IMR-90 (cell line): ENCODE measurements around the gene GATA5. TPM values are rescaled to one million over a fixed set of nuclear protein-coding genes. Genes with fewer than 3 reads are reported as not detected.

Experiments
- ATAC-seq: fragments of 200-7000 bp; cut with Tn5 transposase; 2 replicates; pipeline ENCODE4 v1.9.1; 2020; ENCODE audit warnings: low read depth, mild to moderate bottlenecking, moderate library complexity
- BruUV-seq: library from RNA; stranded (reverse); fragments of 400-500 nt; replicated peaks from 2 replicates; lab custom pipeline; 2021; lab: Mats Ljungman, UMichigan
- CTCF ChIA-PET: fragments of 300-600 bp; formaldehyde crosslinking; extraction: SDS; loops from one replicate; lab custom pipeline; 2021; ENCODE audit warnings: antibody characterized with exemption; lab: Yijun Ruan, JAX
- POLR2A ChIA-PET: fragments of 300-600 bp; sonication (Branson Sonifier 250); formaldehyde crosslinking; loops from one replicate; lab custom pipeline; 2022; ENCODE audit warnings: antibody characterized with exemption; ENCODE audit not compliant: unreplicated experiment; lab: Charles Lee
- DNase-seq: peaks from one replicate; pipeline ENCODE4 v3.0.0; 2013
- H2AFZ ChIP-seq: replicated peaks from 2 replicates; pipeline ENCODE3; 2013; ENCODE audit warnings: low read length, mild to moderate bottlenecking; ENCODE audit not compliant: poor library complexity
- H2AK5ac ChIP-seq: 2 replicates; pipeline ENCODE4 v1.6.1; 2013; ENCODE audit warnings: low read depth, low read length, inconsistent platforms
- H2AK9ac ChIP-seq: replicated peaks from 2 replicates; pipeline ENCODE3; 2013; ENCODE audit warnings: mild to moderate bottlenecking, low read depth, low read length, moderate library complexity; ENCODE audit not compliant: poor library complexity
- H2BK120ac ChIP-seq: 2 replicates; pipeline ENCODE4 v1.6.1; 2013; ENCODE audit warnings: low read depth, low read length, inconsistent platforms
- H2BK15ac ChIP-seq: 3 replicates; pipeline ENCODE4 v1.6.1; 2013; ENCODE audit warnings: low read depth, low read length, inconsistent platforms
- H2BK20ac ChIP-seq: 2 replicates; pipeline ENCODE4 v1.6.1; 2013; ENCODE audit warnings: low read depth, mild to moderate bottlenecking, inconsistent platforms, low read length, moderate library complexity
- H2BK5ac ChIP-seq: 2 replicates; pipeline ENCODE4 v1.6.1; 2013; ENCODE audit warnings: mild to moderate bottlenecking, low read depth, low read length, inconsistent platforms; ENCODE audit not compliant: poor library complexity, severe bottlenecking
- H3K14ac ChIP-seq: replicated peaks from 2 replicates; pipeline ENCODE4 v1.6.1; 2013; ENCODE audit warnings: low read depth, low read length, inconsistent platforms
- H3K18ac ChIP-seq: 2 replicates; pipeline ENCODE4 v1.6.1; 2013; ENCODE audit warnings: low read depth, low read length, control low read depth
- H3K23ac ChIP-seq: 2 replicates; pipeline ENCODE4 v1.6.1; 2013; ENCODE audit warnings: low read depth, low read length, inconsistent platforms
- H3K27ac ChIP-seq: 2 replicates; pipeline ENCODE4 v1.5.1; 2013; ENCODE audit warnings: mild to moderate bottlenecking, control low read depth, low read length; ENCODE audit not compliant: insufficient read depth
- H3K27me3 ChIP-seq: 2 replicates; pipeline ENCODE4 v1.6.1; 2013; ENCODE audit warnings: low read length; ENCODE audit not compliant: control insufficient read depth, insufficient read depth
- H3K36me3 ChIP-seq: 2 replicates; pipeline ENCODE4 v1.6.1; 2013; ENCODE audit warnings: low read length, mixed read lengths; ENCODE audit not compliant: control insufficient read depth, insufficient read depth
- H3K4ac ChIP-seq: 2 replicates; pipeline ENCODE4 v1.6.1; 2013; ENCODE audit warnings: low read depth, low read length, inconsistent platforms
- H3K4me1 ChIP-seq: 2 replicates; pipeline ENCODE4 v1.6.1; 2013; ENCODE audit warnings: low read length, mixed read lengths; ENCODE audit not compliant: control insufficient read depth, insufficient read depth
- H3K4me2 ChIP-seq: 2 replicates; pipeline ENCODE4 v1.6.1; 2013; ENCODE audit warnings: low read depth, mild to moderate bottlenecking, control low read depth, low read length, moderate library complexity
- H3K4me3 ChIP-seq: 2 replicates; pipeline ENCODE4 v1.5.1; 2013; ENCODE audit warnings: low read depth, mild to moderate bottlenecking, control low read depth, low read length, moderate library complexity; ENCODE audit not compliant: insufficient read depth
- H3K56ac ChIP-seq: 2 replicates; pipeline ENCODE4 v1.6.1; 2013; ENCODE audit warnings: low read length, inconsistent platforms; ENCODE audit not compliant: insufficient read depth; ENCODE audit errors: extremely low read depth
- H3K79me1 ChIP-seq, 2 experiments: 2 replicates each; pipeline ENCODE4 v1.6.1; 2013; ENCODE audit warnings: low read length in 2 of 2, inconsistent platforms in 1 of 2, low read depth in 1 of 2
- H3K9ac ChIP-seq: 2 replicates; pipeline ENCODE4 v1.6.1; 2013; ENCODE audit warnings: low read depth, low read length, control low read depth
- H3K9me1 ChIP-seq: 2 replicates; pipeline ENCODE4 v1.6.1; 2013; ENCODE audit warnings: low read length, inconsistent platforms; ENCODE audit not compliant: insufficient read depth
- H3K9me3 ChIP-seq: 2 replicates; pipeline ENCODE4 v1.6.1; 2013; ENCODE audit warnings: low read length; ENCODE audit not compliant: control insufficient read depth, insufficient read depth
- H4K20me1 ChIP-seq: 2 replicates; pipeline ENCODE4 v1.6.1; 2013; ENCODE audit warnings: low read length, inconsistent platforms; ENCODE audit not compliant: insufficient read depth
- H4K5ac ChIP-seq: 2 replicates; pipeline ENCODE4 v1.6.1; 2013; ENCODE audit warnings: mild to moderate bottlenecking, low read depth, low read length, control low read depth
- H4K8ac ChIP-seq, 2 experiments: 2 replicates each; pipeline ENCODE4 v1.6.1; 2013; ENCODE audit warnings: low read depth in 2 of 2, low read length in 2 of 2, control low read depth in 1 of 2, inconsistent platforms in 1 of 2
- H4K91ac ChIP-seq: 2 replicates; pipeline ENCODE4 v1.6.1; 2013; ENCODE audit warnings: low read depth, low read length, inconsistent platforms; ENCODE audit not compliant: insufficient read depth
- POLR2A ChIP-seq: IDR thresholded peaks from 2 replicates; pipeline ENCODE4 v1.6.1; 2012; ENCODE audit warnings: mild to moderate bottlenecking, low read depth, low read length
- RFX5 ChIP-seq: IDR thresholded peaks from 2 replicates; pipeline ENCODE4 v1.8.0; 2012; ENCODE audit warnings: low read depth, mild to moderate bottlenecking, low read length, moderate library complexity
- WGBS, 2 experiments: methylation state at CpG; one replicate each; pipeline versions ENCODE4 v1.1.5 to v1.1.7; 2013; ENCODE audit warnings: missing lambda C conversion rate in 2 of 2; ENCODE audit not compliant: insufficient read length in 1 of 2; ENCODE audit errors: extremely low coverage in 2 of 2; 5-methylcytosine and 5-hydroxymethylcytosine counted together
- dilution Hi-C: fragments of 300-500 bp; cut with HindIII; formaldehyde crosslinking; loops from one replicate; pipeline ENCODE4 v1.14.3; 2018; ENCODE audit warnings: low sequenced_read_pairs; ENCODE audit not compliant: unreplicated experiment
- in situ Hi-C: fragments of 300-500 bp; cut with MboI; formaldehyde crosslinking; loops from 3 replicates; pipeline ENCODE4 v1.14.3; 2019; ENCODE audit warnings: low sequenced_read_pairs, inconsistent platforms, mixed read lengths
- intact Hi-C: fragments of 100-400 bp; cut with micrococcal nuclease; formaldehyde crosslinking; loops from 2 replicates; pipeline ENCODE4 v1.10.0; 2022
- polyA plus RNA-seq, 3 experiments: library from polyadenylated mRNA; depleted of rRNA; stranded (reverse); fragments of >200 nt; gene quantifications; 2 replicates each; pipeline ENCODE4 v1.2.3, GENCODE V29; 2012; ENCODE audit warnings: low replicate concordance in 1 of 3
- total RNA-seq: library from RNA; depleted of rRNA; stranded (reverse); fragments of >200 nt; gene quantifications from 2 replicates; pipeline ENCODE4 v1.2.3, GENCODE V29; 2012

The GATA5 gene
- total and polyA plus RNA-seq, 2 of the 4 experiments (the other 2 are of a cell fraction) = not detected

DNA sequence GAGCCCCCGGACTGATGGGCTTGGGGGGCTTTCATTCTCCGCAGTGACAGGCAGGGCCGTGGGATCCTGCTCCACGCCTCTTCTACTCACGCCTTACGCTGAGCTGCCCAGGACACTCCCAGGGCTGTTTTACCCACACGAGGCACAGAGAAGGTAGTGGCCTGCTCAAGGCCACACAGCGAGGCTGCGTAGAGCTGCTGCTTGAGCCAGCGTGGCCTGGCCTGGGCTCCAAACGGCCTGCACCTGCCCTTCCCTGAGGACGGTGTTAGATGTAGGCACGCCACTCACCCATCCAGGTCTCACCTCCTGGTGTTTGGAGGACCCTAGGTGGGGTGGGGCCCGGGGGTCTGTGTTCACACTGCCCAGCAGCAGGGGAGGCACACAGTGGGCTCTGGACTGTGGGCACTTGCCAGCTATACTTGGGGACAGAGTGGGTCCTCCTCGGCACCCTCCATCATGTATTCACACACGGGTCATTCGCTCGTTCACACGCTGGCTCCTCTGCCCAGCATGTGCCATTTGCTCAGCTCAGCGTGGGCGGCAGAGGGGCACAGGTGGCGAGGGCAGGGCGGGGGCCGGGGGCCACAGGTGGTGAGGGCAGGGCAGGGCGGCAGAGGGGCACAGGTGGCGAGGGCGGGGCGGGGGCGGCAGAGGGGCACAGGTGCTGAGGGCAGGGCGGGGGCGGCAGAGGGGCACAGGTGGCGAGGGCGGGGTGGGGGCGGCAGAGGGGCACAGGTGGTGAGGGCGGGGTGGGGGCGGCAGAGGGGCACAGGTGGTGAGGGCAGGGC, 30.0 kb downstream of the GATA5 start (continued):
- TF ChIP-seq RFX5 = no peak

GRCh38 chr20:62444286-62444685, 31.5 kb downstream of the GATA5 start:
- dilution Hi-C loops (no loop called here), intact Hi-C loops (no loop called here), in situ Hi-C loops (no loop called here)
- Histone ChIP-seq H2BK15ac (no peak overlapping the region), H4K5ac (no peak overlapping the region), H4K91ac (no peak overlapping the region), H4K20me1 (no peaks in the 10 kb centered on the region), H3K14ac (no peak overlapping the region), H3K27ac (no peak overlapping the region), H3K4me2 (no peak overlapping the region), H2BK20ac (no peak overlapping the region), H3K27me3 (peaks cover 44% of the 10 kb centered on the region), H3K4me1 (no peaks in the 10 kb centered on the region), H3K23ac (no peak overlapping the region), H3K9me1 (no peaks in the 10 kb centered on the region), H3K79me1 (no peaks in the 10 kb centered on the region), H4K8ac (no peak overlapping the region), H3K9ac (no peak overlapping the region), H3K9me3 (peaks cover 2% of the 10 kb centered on the region; the same call in 1 of the 2 replicates), H3K4me3 (no peak overlapping the region), H2BK5ac (no peak overlapping the region), H3K36me3 (no peaks in the 10 kb centered on the region), H2AK5ac (no peak overlapping the region), H3K4ac (no peak overlapping the region), H2AK9ac (no peak overlapping the region), H2AFZ (no peak overlapping the region), H2BK120ac (no peak overlapping the region), H3K18ac (no peak overlapping the region), H3K56ac (no peak overlapping the region)
- POLR2A ChIA-PET = no interaction called here
- no TSS peak for BruUV-seq
- TF ChIP-seq POLR2A = no peak
- DNase-seq = no peak
- CTCF ChIA-PET = no interaction called here
- 90% methylated on average over 4 of the region's 6 CpGs; no CpG with 5 or more reads in 1 of the 2 experiments for WGBS, 2 experiments
- ATAC-seq = no peak
